Testis (tissue), 2 donors: ENCODE results near the gene POLR3A.

Experiments
- CTCF ChIP-seq, 3 experiments: fragments of 450-650 bp in 2 of 3; fragments of 200-600 bp in 1 of 3; sonication (generic) in 1 of 3; IDR thresholded peaks; one replicate each; pipeline ENCODE4 v1.5.1; 2016 to 2019; ENCODE audit warnings: antibody characterized with exemption in 3 of 3, mild to moderate bottlenecking in 2 of 3, moderate library complexity in 1 of 3
- POLR2A ChIP-seq: fragments of 450-650 bp; IDR thresholded peaks from one replicate; pipeline ENCODE4 v1.6.1; 2017; ENCODE audit warnings: antibody characterized with exemption, mild to moderate bottlenecking, moderate library complexity

- no peak for TF ChIP-seq CTCF (IDR thresholded peaks at IDR 0.05)
- TF ChIP-seq POLR2A = no peak
Measured at GRCh38 chr10:77925795-77926565, 103.3 kb downstream of the POLR3A start.
